Measurements from ENCODE around the gene HOGA1.

Gene HOGA1

GRCh38 chr10:97584060-97584797 lies at the start of gene HOGA1:
HOGA1 (plus strand) TSS chr10:97584389; CDS start chr10:97584704, 315 bp downstream.
- H3K4me3 ChIP-seq (replicated peaks; ENCODE audit: low read depth, low read length) = no peak within 1 kb of the TSS
- no peak for TF ChIP-seq CTCF (IDR thresholded peaks at IDR 0.05; ENCODE audit: low read depth, low read length, missing control alignments)
- no peak for DNase-seq (ENCODE audit: extremely low read depth, low read depth)

DNA sequence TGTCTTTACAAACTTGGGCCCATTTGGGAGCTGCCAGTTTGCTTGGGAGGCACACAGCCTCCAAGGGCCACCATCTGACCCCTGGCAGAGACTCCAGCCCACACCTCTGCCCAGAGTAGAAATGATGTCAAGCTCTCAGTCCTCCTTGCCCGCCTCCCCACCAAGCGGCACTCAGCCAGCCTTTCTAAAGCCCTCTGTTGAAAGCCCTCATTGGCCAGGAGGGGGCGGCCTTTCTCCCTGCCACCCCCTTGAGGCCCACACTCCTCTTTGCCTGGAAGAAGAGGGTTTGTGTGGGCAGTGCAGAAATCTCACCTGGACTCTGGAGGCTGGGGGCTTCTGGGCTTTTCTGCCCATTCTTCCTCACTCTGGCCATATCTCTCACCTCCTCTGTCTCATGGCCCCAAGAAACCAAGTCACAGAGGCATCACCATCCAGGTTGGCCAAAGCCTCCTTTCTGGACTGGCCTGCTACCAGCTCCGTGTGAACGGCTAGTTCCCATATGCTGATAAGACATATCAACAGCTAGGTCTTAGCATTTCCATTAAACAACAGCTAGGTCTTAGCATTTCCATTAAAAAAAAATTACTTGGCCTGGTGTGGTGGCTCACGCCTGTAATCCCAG lies 49.3 kb upstream of the HOGA1 start:
- DNase-seq (ENCODE audit: extremely low read depth, low read depth) = no peak

GRCh38 chr10:97537186-97537869 lies 46.9 kb upstream of the HOGA1 start:
- DNase-seq (ENCODE audit: extremely low read depth, low read depth) = no peak
- no peak for TF ChIP-seq CTCF (IDR thresholded peaks at IDR 0.05; ENCODE audit: low read depth, low read length, missing control alignments)
- no peak overlapping the region for H3K4me3 ChIP-seq (replicated peaks; ENCODE audit: low read depth, low read length)

More for the DNA sequence above, 49.3 kb upstream of the HOGA1 start:
- no peak overlapping the region for H3K4me3 ChIP-seq (replicated peaks; ENCODE audit: low read depth, low read length)
- TF ChIP-seq CTCF (IDR thresholded peaks at IDR 0.05; ENCODE audit: low read depth, low read length, missing control alignments) = peak; percentile 68

- H3K4me3 ChIP-seq (replicated peaks; ENCODE audit: low read depth, low read length) = no peak overlapping the region
- TF ChIP-seq CTCF (IDR thresholded peaks at IDR 0.05; ENCODE audit: low read depth, low read length, missing control alignments) = no peak
- DNase-seq (ENCODE audit: extremely low read depth, low read depth) = no peak
These were observed 45.8 kb upstream of the HOGA1 start for GRCh38 chr10:97538411-97538810.

DNA sequence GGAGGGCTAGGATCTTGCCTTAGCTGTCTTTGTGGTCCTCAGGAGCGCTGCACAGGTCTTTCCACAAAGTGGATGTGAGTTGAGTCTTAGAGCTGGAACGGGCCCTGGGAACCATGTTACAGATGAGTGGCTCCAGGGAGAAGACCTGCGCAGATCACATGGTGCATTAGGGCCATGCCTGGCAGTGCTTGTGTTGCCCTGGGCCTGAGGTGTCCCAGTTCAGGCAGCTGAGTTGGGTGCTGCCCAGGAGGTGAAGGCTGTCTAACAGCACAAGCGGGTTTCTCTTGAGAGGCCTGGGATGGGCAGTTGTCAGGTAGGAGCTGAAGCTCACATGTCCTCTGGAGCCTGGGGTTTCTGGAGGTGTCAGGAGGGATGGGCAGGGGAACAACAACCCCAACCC lies 45.4 kb upstream of the HOGA1 start:
- DNase-seq (ENCODE audit: extremely low read depth, low read depth) = no peak
- TF ChIP-seq CTCF (IDR thresholded peaks at IDR 0.05; ENCODE audit: low read depth, low read length, missing control alignments) = no peak

GRCh38 chr10:97539523-97540200 lies 44.5 kb upstream of the HOGA1 start:
- DNase-seq (ENCODE audit: extremely low read depth, low read depth) = no peak
- H3K4me3 ChIP-seq (replicated peaks; ENCODE audit: low read depth, low read length) = no peak overlapping the region
- peak; percentile 36 for TF ChIP-seq CTCF (IDR thresholded peaks at IDR 0.05; ENCODE audit: low read depth, low read length, missing control alignments)

More for the DNA sequence above, 45.4 kb upstream of the HOGA1 start:
- H3K4me3 ChIP-seq (replicated peaks; ENCODE audit: low read depth, low read length) = no peak overlapping the region
